Measurements from ENCODE around the gene NDUFA13.

DNA sequence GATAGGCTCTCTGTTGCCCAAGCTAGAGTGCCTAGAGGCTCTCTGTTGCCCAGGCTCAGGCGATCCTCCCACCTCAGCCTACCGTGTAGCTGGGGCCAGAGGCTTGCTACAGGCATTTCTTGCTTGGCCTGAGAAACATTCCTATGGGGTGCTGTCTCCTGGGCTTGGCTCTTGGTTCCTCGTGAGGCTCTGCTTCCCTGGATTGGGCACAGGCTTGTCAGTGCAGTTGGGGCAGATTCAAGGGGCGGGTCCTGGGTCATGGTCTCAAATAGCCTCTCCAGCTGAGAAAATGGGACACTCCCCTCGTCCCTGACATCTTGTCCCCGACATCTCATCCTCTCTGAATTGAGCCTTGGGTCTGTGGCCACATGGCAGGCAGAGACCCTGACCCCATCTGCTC, 5.6 kb upstream of the NDUFA13 start:
- TF ChIP-seq, protein P1, sequence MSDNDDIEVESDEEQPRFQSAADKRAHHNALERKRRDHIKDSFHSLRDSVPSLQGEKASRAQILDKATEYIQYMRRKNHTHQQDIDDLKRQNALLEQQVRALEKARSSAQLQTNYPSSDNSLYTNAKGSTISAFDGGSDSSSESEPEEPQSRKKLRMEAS (IDR thresholded peaks at IDR 0.05) = no peak
- TF ChIP-seq POLR2AphosphoS5 (IDR thresholded peaks at IDR 0.05; ENCODE audit: low read depth, low read length) (no peak), SP1 (IDR thresholded peaks at IDR 0.05; ENCODE audit: low read depth) (no peak), EZH2 (IDR thresholded peaks at IDR 0.05) (no peak), POLR2A (IDR thresholded peaks at IDR 0.05; ENCODE audit: borderline replicate concordance, extremely low read depth, insufficient read depth, insufficient read length) (no peak), RAD21 (IDR thresholded peaks at IDR 0.05; ENCODE audit: low read depth) (no peak), ZFX (IDR thresholded peaks at IDR 0.05) (no peak)
- TF ChIP-seq, protein P2, sequence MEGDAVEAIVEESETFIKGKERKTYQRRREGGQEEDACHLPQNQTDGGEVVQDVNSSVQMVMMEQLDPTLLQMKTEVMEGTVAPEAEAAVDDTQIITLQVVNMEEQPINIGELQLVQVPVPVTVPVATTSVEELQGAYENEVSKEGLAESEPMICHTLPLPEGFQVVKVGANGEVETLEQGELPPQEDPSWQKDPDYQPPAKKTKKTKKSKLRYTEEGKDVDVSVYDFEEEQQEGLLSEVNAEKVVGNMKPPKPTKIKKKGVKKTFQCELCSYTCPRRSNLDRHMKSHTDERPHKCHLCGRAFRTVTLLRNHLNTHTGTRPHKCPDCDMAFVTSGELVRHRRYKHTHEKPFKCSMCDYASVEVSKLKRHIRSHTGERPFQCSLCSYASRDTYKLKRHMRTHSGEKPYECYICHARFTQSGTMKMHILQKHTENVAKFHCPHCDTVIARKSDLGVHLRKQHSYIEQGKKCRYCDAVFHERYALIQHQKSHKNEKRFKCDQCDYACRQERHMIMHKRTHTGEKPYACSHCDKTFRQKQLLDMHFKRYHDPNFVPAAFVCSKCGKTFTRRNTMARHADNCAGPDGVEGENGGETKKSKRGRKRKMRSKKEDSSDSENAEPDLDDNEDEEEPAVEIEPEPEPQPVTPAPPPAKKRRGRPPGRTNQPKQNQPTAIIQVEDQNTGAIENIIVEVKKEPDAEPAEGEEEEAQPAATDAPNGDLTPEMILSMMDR (IDR thresholded peaks at IDR 0.05 in 2 of 3, conservative IDR thresholded peaks at IDR 0.05 in 1 of 3; ENCODE audit: borderline replicate concordance in 1 of 3, insufficient read depth in 1 of 3, low read depth in 2 of 3, low read length in 2 of 3) = no peak
- TF ChIP-seq, protein P3, sequence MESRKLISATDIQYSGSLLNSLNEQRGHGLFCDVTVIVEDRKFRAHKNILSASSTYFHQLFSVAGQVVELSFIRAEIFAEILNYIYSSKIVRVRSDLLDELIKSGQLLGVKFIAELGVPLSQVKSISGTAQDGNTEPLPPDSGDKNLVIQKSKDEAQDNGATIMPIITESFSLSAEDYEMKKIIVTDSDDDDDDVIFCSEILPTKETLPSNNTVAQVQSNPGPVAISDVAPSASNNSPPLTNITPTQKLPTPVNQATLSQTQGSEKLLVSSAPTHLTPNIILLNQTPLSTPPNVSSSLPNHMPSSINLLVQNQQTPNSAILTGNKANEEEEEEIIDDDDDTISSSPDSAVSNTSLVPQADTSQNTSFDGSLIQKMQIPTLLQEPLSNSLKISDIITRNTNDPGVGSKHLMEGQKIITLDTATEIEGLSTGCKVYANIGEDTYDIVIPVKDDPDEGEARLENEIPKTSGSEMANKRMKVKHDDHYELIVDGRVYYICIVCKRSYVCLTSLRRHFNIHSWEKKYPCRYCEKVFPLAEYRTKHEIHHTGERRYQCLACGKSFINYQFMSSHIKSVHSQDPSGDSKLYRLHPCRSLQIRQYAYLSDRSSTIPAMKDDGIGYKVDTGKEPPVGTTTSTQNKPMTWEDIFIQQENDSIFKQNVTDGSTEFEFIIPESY (IDR thresholded peaks at IDR 0.05; ENCODE audit: extremely low read depth, insufficient replicate concordance, low read length) = no peak
- TF ChIP-seq, protein P4, sequence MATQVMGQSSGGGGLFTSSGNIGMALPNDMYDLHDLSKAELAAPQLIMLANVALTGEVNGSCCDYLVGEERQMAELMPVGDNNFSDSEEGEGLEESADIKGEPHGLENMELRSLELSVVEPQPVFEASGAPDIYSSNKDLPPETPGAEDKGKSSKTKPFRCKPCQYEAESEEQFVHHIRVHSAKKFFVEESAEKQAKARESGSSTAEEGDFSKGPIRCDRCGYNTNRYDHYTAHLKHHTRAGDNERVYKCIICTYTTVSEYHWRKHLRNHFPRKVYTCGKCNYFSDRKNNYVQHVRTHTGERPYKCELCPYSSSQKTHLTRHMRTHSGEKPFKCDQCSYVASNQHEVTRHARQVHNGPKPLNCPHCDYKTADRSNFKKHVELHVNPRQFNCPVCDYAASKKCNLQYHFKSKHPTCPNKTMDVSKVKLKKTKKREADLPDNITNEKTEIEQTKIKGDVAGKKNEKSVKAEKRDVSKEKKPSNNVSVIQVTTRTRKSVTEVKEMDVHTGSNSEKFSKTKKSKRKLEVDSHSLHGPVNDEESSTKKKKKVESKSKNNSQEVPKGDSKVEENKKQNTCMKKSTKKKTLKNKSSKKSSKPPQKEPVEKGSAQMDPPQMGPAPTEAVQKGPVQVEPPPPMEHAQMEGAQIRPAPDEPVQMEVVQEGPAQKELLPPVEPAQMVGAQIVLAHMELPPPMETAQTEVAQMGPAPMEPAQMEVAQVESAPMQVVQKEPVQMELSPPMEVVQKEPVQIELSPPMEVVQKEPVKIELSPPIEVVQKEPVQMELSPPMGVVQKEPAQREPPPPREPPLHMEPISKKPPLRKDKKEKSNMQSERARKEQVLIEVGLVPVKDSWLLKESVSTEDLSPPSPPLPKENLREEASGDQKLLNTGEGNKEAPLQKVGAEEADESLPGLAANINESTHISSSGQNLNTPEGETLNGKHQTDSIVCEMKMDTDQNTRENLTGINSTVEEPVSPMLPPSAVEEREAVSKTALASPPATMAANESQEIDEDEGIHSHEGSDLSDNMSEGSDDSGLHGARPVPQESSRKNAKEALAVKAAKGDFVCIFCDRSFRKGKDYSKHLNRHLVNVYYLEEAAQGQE (IDR thresholded peaks at IDR 0.05; ENCODE audit: low read depth) = no peak

Measured in HCT116 (cell line).